ENCODE measurements around the gene TUT7.

- TF ChIP-seq CTCF (IDR thresholded peaks at IDR 0.05 in 4 of 5, conservative IDR thresholded peaks at IDR 0.05 in 1 of 5) = no peak
- TF ChIP-seq POLR2A (IDR thresholded peaks at IDR 0.05) = no peak
Observed at GRCh38 chr9:86361176-86361575, 7.0 kb upstream of the TUT7 start.
